HepG2 (cell line): ENCODE measurements around the gene WNK1. TPM values are rescaled to one million over a fixed set of nuclear protein-coding genes. Genes with fewer than 3 reads are reported as not detected.

Experiments used
- ATAC-seq: fragments of 200-7000 bp; cut with Tn5 transposase; 3 replicates; pipeline ENCODE4 v1.9.1; 2020; ENCODE audit warnings: mild to moderate bottlenecking, moderate library complexity
- BruUV-seq: library from RNA; stranded (reverse); fragments of 400-500 nt; replicated peaks from 2 replicates; lab custom pipeline; 2021; lab: Mats Ljungman, UMichigan
- CTCF ChIA-PET: fragments of 300-600 bp; formaldehyde crosslinking; extraction: SDS; loops from one replicate; lab custom pipeline; 2021; ENCODE audit warnings: low total read pairs, inconsistent platforms, low intra/inter-chr PET ratio; lab: Yijun Ruan, JAX
- POLR2A ChIA-PET: fragments of 350-600 bp; sonication (Branson Sonifier 250); formaldehyde crosslinking; loops from one replicate; lab custom pipeline; 2020; ENCODE audit warnings: antibody characterized with exemption, inconsistent platforms; lab: Yijun Ruan, JAX
- DNase-seq: peaks from one replicate; pipeline ENCODE4 v3.0.0-alpha.2; 2015; ENCODE audit warnings: low spot score
- FAIRE-seq: peaks from 3 replicates; lab custom pipeline; 2011; peaks lifted over from hg19 to GRCh38; lab: Jason Lieb, UNC
- H2AFZ ChIP-seq: one replicate; pipeline ENCODE4 v1.6.1; 2011; ENCODE audit warnings: low read length, inconsistent platforms
- H3K27ac ChIP-seq: fragments of 300-600 bp; 3 replicates; pipeline ENCODE4 v1.8.0; 2011; ENCODE audit warnings: mixed run types, mild to moderate bottlenecking, mixed read lengths, low read length, inconsistent platforms; ENCODE audit not compliant: insufficient read depth; ENCODE audit errors: extremely low read length
- H3K27me3 ChIP-seq, 2 experiments: fragments of 200-600 bp in 1 of 2; 2 replicates in 1 of 2; 3 replicates in 1 of 2; pipeline versions ENCODE4 v1.6.0 to v1.8.0; 2011; ENCODE audit warnings: low read length in 2 of 2, mild to moderate bottlenecking in 2 of 2, moderate library complexity in 2 of 2, inconsistent platforms in 1 of 2; ENCODE audit not compliant: insufficient read depth in 2 of 2, control insufficient read depth in 1 of 2
- H3K36me3 ChIP-seq, 2 experiments: fragments of 200-600 bp in 1 of 2; replicated peaks in 1 of 2; 2 replicates in 1 of 2; 3 replicates in 1 of 2; pipeline versions ENCODE4 v1.5.1 to v1.8.0; 2011; ENCODE audit warnings: low read length in 2 of 2, inconsistent platforms in 1 of 2; ENCODE audit not compliant: insufficient read depth in 2 of 2, control insufficient read depth in 1 of 2
- H3K4me1 ChIP-seq: 2 replicates; pipeline ENCODE4 v1.5.1; 2012; ENCODE audit warnings: low read length, inconsistent platforms; ENCODE audit not compliant: insufficient read depth
- H3K4me2 ChIP-seq: 2 replicates; pipeline ENCODE4 v1.6.0; 2011; ENCODE audit warnings: low read depth, low read length, inconsistent platforms
- H3K4me3 ChIP-seq, 3 experiments: fragments of 200-600 bp in 1 of 3; sonication (generic), shearing (Covaris generic) in 1 of 3; replicated peaks in 1 of 3; 2 replicates each; pipeline ENCODE4 v1.5.1; 2011 to 2016; ENCODE audit warnings: low read length in 3 of 3, inconsistent platforms in 2 of 3, low read depth in 2 of 3, mild to moderate bottlenecking in 2 of 3, control low read depth in 1 of 3, mixed read lengths in 1 of 3; ENCODE audit not compliant: insufficient read depth in 1 of 3
- H3K79me2 ChIP-seq: one replicate; pipeline ENCODE4 v1.6.1; 2011; ENCODE audit warnings: low read length, inconsistent platforms; ENCODE audit not compliant: insufficient read depth
- H3K9ac ChIP-seq: 2 replicates; pipeline ENCODE4 v1.6.0; 2011; ENCODE audit warnings: mild to moderate bottlenecking, low read depth, low read length, inconsistent platforms; ENCODE audit not compliant: insufficient read depth
- H3K9me3 ChIP-seq: 2 replicates; pipeline ENCODE4 v1.5.1; 2012; ENCODE audit warnings: mild to moderate bottlenecking, low read length
- H4K20me1 ChIP-seq: 2 replicates; pipeline ENCODE4 v1.6.0; 2011; ENCODE audit warnings: inconsistent platforms, mild to moderate bottlenecking, low read length, moderate library complexity; ENCODE audit not compliant: insufficient read depth
- DMAP1 ChIP-seq: IDR thresholded peaks from 2 replicates; pipeline ENCODE4 v1.6.1; 2016
- ERF ChIP-seq: IDR thresholded peaks from 2 replicates; pipeline ENCODE4 v1.6.1; 2018; ENCODE audit warnings: missing biosample characterization, missing genetic modification reagents
- FOXP1 ChIP-seq, 2 experiments: fragments of 450-650 bp in 1 of 2; IDR thresholded peaks; 2 replicates each; pipeline ENCODE4 v1.6.1; 2017 to 2018; ENCODE audit warnings: antibody characterized with exemption in 1 of 2
- HMGA1 ChIP-seq: sonication (generic); formaldehyde crosslinking; conservative IDR thresholded peaks from 2 replicates; pipeline ENCODE4 v1.4.0; 2020; ENCODE audit warnings: missing genetic modification reagents
- JUND ChIP-seq: sonication (generic); formaldehyde crosslinking; IDR thresholded peaks from 2 replicates; pipeline ENCODE4 v1.8.0; 2022; ENCODE audit warnings: mild to moderate bottlenecking, missing genetic modification reagents
- NCOA5 ChIP-seq: sonication (generic); formaldehyde crosslinking; IDR thresholded peaks from 2 replicates; pipeline ENCODE4 v1.4.0; 2020; ENCODE audit warnings: missing genetic modification reagents
- NFE2 ChIP-seq: sonication (generic); formaldehyde crosslinking; IDR thresholded peaks from 2 replicates; pipeline ENCODE4 v1.4.0; 2020; ENCODE audit warnings: missing genetic modification reagents
- REST ChIP-seq, 2 experiments: IDR thresholded peaks; 2 replicates each; pipeline ENCODE4 v1.6.1; 2011 to 2012; ENCODE audit warnings: low read length in 2 of 2, borderline replicate concordance in 1 of 2, low read depth in 1 of 2, mild to moderate bottlenecking in 1 of 2, moderate library complexity in 1 of 2
- SMYD3 ChIP-seq: sonication (generic); formaldehyde crosslinking; IDR thresholded peaks from 2 replicates; pipeline ENCODE4 v1.8.1; 2023; ENCODE audit warnings: mild to moderate bottlenecking, missing genetic modification reagents
- TBL1XR1 ChIP-seq: fragments of 150-350 bp; IDR thresholded peaks from 2 replicates; pipeline ENCODE4 v1.6.1; 2014; ENCODE audit warnings: borderline replicate concordance, low read length; ENCODE audit not compliant: partially characterized antibody
- XRCC5 ChIP-seq: fragments of 200-400 bp; formaldehyde crosslinking; optimal IDR thresholded peaks from 2 replicates; pipeline ENCODE3; 2017; ENCODE audit warnings: mild to moderate bottlenecking, low read length
- ZFP82 ChIP-seq: sonication (generic); formaldehyde crosslinking; IDR thresholded peaks from 2 replicates; pipeline ENCODE4 v1.5.1; 2020; ENCODE audit warnings: mild to moderate bottlenecking, missing genetic modification reagents, borderline replicate concordance
- ZNF234 ChIP-seq: sonication (generic); formaldehyde crosslinking; conservative IDR thresholded peaks from 2 replicates; pipeline ENCODE4 v1.5.1; 2020; ENCODE audit warnings: mild to moderate bottlenecking, missing genetic modification reagents
- ZNF280D ChIP-seq: sonication (generic); formaldehyde crosslinking; IDR thresholded peaks from 2 replicates; pipeline ENCODE4 v1.5.1; 2020; ENCODE audit warnings: mild to moderate bottlenecking, missing genetic modification reagents
- ZNF326 ChIP-seq: sonication (generic); formaldehyde crosslinking; IDR thresholded peaks from 2 replicates; pipeline ENCODE4 v1.4.0; 2020; ENCODE audit warnings: missing genetic modification reagents, borderline replicate concordance
- ZNF343 ChIP-seq: sonication (generic); formaldehyde crosslinking; IDR thresholded peaks from 2 replicates; pipeline ENCODE4 v1.4.0; 2020; ENCODE audit warnings: mild to moderate bottlenecking, missing genetic modification reagents
- ZNF569 ChIP-seq: sonication (generic); formaldehyde crosslinking; IDR thresholded peaks from 2 replicates; pipeline ENCODE4 v1.5.0; 2020; ENCODE audit warnings: mild to moderate bottlenecking, missing genetic modification reagents, moderate library complexity, borderline replicate concordance
- ZNF672 ChIP-seq: sonication (generic); formaldehyde crosslinking; IDR thresholded peaks from 2 replicates; pipeline ENCODE4 v1.8.1; 2022; ENCODE audit warnings: missing genetic modification reagents
- WGBS: methylation state at CpG from one replicate; pipeline ENCODE4 v1.1.6; 2017; ENCODE audit warnings: low lambda C conversion rate; 5-methylcytosine and 5-hydroxymethylcytosine counted together
- in situ Hi-C: cut with HindIII; loops from 2 replicates; pipeline ENCODE4 v1.10.0; 2017; ENCODE audit warnings: low pct_unique_long_range_greater_than_20kb; ENCODE audit not compliant: extremely low pct_ligation_motif_present
- intact Hi-C: fragments of 100-400 bp; cut with micrococcal nuclease; formaldehyde crosslinking; loops from one replicate; pipeline ENCODE4 v1.10.0; 2022; ENCODE audit not compliant: unreplicated experiment
- polyA plus RNA-seq, 8 experiments: library from polyadenylated mRNA; depleted of rRNA in 3 of 8; stranded (reverse) in 7 of 8; unstranded in 1 of 8; fragments of >200 nt; fragmentation: Illumina TruSeq in 4 of 8; extraction: Trizol in 4 of 8; gene quantifications; 2 replicates each; pipeline versions ENCODE4 v1.2.1 to v1.2.3, GENCODE V29; 2011 to 2016; ENCODE audit warnings: low read depth in 4 of 8, missing spikeins in 1 of 8, mixed read lengths in 1 of 8; ENCODE audit not compliant: insufficient read depth in 1 of 8
- total RNA-seq, 5 experiments: library from RNA; depleted of rRNA; stranded (reverse); fragments of >200 nt; fragmentation: Illumina TruSeq; extraction: Trizol; gene quantifications; 2 replicates each; pipeline ENCODE4 v1.2.3, GENCODE V29; 2016; ENCODE audit warnings: low read depth in 1 of 5
- TF ChIP-seq, protein P1 (sequence below): sonication (generic); formaldehyde crosslinking; IDR thresholded peaks from 2 replicates; pipeline ENCODE4 v1.9.0; 2022; ENCODE audit warnings: missing genetic modification reagents, mild to moderate bottlenecking, borderline replicate concordance

WNK1 gene
- total and polyA plus RNA-seq, 2 of the 13 experiments (the other 11 are each of a cell fraction or from before 2014, with no cell fraction given), result 31.1 to 54.8 TPM

GRCh38 chr12:870378-870777 is 118.0 kb downstream of the WNK1 start:
- ChIA-PET CTCF (no interaction called here), POLR2A (no interaction called here)
- DNase-seq (no peak), FAIRE-seq (no peak), ATAC-seq (no peak)
- Histone ChIP-seq H3K27me3 (no peaks in the 10 kb centered on the region), H3K79me2 (no peaks in the 10 kb centered on the region), H3K9ac (no peak overlapping the region), H3K4me3 (no peak overlapping the region), H3K9me3 (no peaks in the 10 kb centered on the region), H3K27ac (no peak overlapping the region), H3K36me3 (peaks cover 8 to 40% of the 10 kb centered on the region in 2 experiments), H4K20me1 (no peaks in the 10 kb centered on the region), H3K4me2 (no peak overlapping the region), H3K4me1 (peaks cover 18% of the 10 kb centered on the region), H2AFZ (no peak overlapping the region)
- intact Hi-C loops (no loop called here), in situ Hi-C loops (no loop called here)
- WGBS, result 95% methylated on average over 1 of the region's 1 CpG
- BruUV-seq, result no TSS peak
- TF ChIP-seq TBL1XR1 (no peak), ZNF343 (CRISPR knock-in tag) (no peak), NCOA5 (CRISPR knock-in tag) (no peak), DMAP1 (no peak), SMYD3 (CRISPR knock-in tag) (no peak), JUND (CRISPR knock-in tag) (no peak), ZNF280D (CRISPR knock-in tag) (no peak), ZNF672 (no peak), FOXP1 (IDR thresholded peaks at IDR 0.05) (no peak), FOXP1 (CRISPR knock-in tag; IDR thresholded peaks at IDR 0.05) (no peak), ZNF326 (CRISPR knock-in tag) (no peak), ZFP82 (CRISPR knock-in tag) (no peak), REST (IDR thresholded peaks at IDR 0.05; ENCODE audit: borderline replicate concordance in 1 of 2, low read depth in 1 of 2, low read length in 2 of 2) (no peak), XRCC5 (no peak), ERF (CRISPR knock-in tag) (no peak), NFE2 (CRISPR knock-in tag) (no peak), ZNF234 (CRISPR knock-in tag) (no peak), ZNF569 (CRISPR knock-in tag) (no peak), HMGA1 (no peak)
- TF ChIP-seq, protein P1, sequence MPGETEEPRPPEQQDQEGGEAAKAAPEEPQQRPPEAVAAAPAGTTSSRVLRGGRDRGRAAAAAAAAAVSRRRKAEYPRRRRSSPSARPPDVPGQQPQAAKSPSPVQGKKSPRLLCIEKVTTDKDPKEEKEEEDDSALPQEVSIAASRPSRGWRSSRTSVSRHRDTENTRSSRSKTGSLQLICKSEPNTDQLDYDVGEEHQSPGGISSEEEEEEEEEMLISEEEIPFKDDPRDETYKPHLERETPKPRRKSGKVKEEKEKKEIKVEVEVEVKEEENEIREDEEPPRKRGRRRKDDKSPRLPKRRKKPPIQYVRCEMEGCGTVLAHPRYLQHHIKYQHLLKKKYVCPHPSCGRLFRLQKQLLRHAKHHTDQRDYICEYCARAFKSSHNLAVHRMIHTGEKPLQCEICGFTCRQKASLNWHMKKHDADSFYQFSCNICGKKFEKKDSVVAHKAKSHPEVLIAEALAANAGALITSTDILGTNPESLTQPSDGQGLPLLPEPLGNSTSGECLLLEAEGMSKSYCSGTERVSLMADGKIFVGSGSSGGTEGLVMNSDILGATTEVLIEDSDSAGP (CRISPR knock-in tag), result no peak
